ENCODE measurements around the gene MAPK8.

The MAPK8 gene

GRCh38 chr10:48439031-48439430 is 132.6 kb downstream of the MAPK8 start:
- H3K4me3 ChIP-seq (ENCODE audit: low read depth, low read length): no peak overlapping the region
- 0 out of 2 replicates have a peak, but pooled peaks cover 4% of the 10 kb centered on the region for H3K4me1 ChIP-seq (ENCODE audit: control insufficient read depth, insufficient read depth, low read length)
- no peak overlapping the region for H3K27ac ChIP-seq (ENCODE audit: low read depth, low read length)
- H3K36me3 ChIP-seq (ENCODE audit: control insufficient read depth, insufficient read depth, low read length): peaks cover 8% of the 10 kb centered on the region; the same call in 1 of the 2 replicates
- H3K9me3 ChIP-seq (ENCODE audit: control insufficient read depth, insufficient read depth, low read length): no peaks in the 10 kb centered on the region
- H3K27me3 ChIP-seq (ENCODE audit: control insufficient read depth, insufficient read depth, low read length): no peaks in the 10 kb centered on the region
- no peak overlapping the region for H3K9ac ChIP-seq (ENCODE audit: low read depth, low read length)

DNA sequence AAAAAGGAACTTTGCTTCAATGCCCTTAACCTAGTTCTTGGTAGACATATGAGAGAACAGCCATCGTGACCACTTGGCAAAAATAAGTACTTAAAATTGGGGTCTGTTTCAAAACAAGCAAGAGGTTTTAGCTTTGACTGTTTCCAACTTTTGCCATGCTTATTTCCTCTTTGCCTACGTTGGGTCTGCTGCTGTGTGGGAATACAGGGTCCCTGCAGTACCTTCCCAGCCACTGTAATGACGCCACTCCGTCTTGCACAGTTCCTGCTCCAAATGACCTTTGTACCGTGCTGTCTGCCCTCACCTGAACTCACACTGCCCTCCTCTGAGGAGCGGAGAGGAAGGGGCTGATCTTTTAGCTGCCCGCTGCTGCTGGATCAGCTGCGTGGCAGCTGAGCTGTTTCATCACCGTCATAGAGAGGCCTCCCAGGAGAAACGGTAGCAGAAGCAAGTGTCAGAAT is 133.1 kb downstream of the MAPK8 start:
- no peak overlapping the region for H3K9ac ChIP-seq (ENCODE audit: low read depth, low read length)
- H3K4me3 ChIP-seq (ENCODE audit: low read depth, low read length): no peak overlapping the region
- peaks cover 8% of the 10 kb centered on the region; the same call in 1 of the 2 replicates for H3K36me3 ChIP-seq (ENCODE audit: control insufficient read depth, insufficient read depth, low read length)
- no peaks in the 10 kb centered on the region for H3K27me3 ChIP-seq (ENCODE audit: control insufficient read depth, insufficient read depth, low read length)
- peaks cover 7% of the 10 kb centered on the region; the same call in 1 of the 2 replicates for H3K4me1 ChIP-seq (ENCODE audit: control insufficient read depth, insufficient read depth, low read length)
- no peaks in the 10 kb centered on the region for H3K9me3 ChIP-seq (ENCODE audit: control insufficient read depth, insufficient read depth, low read length)
- H3K27ac ChIP-seq (ENCODE audit: low read depth, low read length): peak overlapping the region; percentile 6

DNA sequence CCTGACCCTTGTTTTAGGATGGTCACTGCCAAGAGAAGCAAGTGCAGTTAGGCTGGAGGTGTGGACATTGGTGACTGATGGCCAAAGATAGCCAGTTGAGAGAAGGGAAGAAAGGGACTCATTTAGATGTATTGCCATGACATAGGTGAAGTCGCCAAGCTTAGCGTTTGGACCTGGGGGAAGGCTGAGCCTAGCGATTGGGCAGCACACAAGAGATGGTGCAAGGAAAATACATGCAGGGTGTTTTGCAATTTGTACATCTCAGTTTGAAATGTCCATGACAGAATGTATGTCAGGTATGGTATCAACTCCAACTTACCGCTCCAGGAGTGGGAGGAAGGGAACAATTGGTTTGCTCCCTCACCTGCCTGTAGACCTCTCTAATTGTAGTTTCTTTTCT is 134.3 kb downstream of the MAPK8 start:
- no peak overlapping the region for H3K4me3 ChIP-seq (ENCODE audit: low read depth, low read length)
- H3K4me1 ChIP-seq (ENCODE audit: control insufficient read depth, insufficient read depth, low read length): peaks cover 13% of the 10 kb centered on the region; the same call in 1 of the 2 replicates
- peaks cover 5% of the 10 kb centered on the region; the same call in 1 of the 2 replicates for H3K36me3 ChIP-seq (ENCODE audit: control insufficient read depth, insufficient read depth, low read length)
- H3K27me3 ChIP-seq (ENCODE audit: control insufficient read depth, insufficient read depth, low read length): no peaks in the 10 kb centered on the region
- H3K9ac ChIP-seq (ENCODE audit: low read depth, low read length): no peak overlapping the region
- H3K9me3 ChIP-seq (ENCODE audit: control insufficient read depth, insufficient read depth, low read length): no peaks in the 10 kb centered on the region
- H3K27ac ChIP-seq (ENCODE audit: low read depth, low read length): no peak overlapping the region

DNA sequence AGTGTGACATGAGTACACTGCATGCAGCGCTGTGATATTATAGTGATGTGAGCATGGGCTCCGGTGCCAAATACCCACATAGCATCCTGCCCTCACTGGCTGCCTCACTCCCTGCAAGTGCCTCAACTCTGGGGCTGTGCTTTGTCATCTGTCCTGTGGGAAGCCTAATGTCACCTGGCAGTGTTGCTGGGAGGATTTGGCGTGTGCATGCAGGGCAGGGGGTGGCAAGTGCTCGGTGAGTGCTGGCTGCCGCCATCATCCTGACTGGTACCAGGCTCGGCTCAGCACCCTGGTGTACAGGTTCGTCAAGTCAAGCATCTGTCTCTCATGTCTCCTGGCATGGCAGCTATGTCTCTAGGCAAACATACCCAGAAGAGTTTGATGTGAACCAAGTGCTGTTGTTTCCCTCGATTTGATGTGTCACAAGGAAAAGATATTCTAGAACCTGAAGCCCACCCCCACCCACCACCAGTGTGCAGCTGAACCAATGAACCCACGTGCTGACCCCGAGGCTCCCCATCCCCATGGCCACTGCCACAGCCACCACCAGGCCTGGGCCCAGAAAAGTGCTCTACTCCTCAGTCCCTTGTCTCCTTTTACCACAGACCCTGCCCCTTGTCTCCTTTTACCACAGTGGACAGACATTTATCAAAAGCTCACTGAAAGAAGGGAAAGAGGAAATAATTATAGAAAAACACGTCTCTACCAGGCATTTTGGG is 135.8 kb downstream of the MAPK8 start:
- Histone ChIP-seq H3K9me3 (ENCODE audit: control insufficient read depth, insufficient read depth, low read length) (no peaks in the 10 kb centered on the region), H3K9ac (ENCODE audit: low read depth, low read length) (no peak overlapping the region), H3K4me3 (ENCODE audit: low read depth, low read length) (no peak overlapping the region), H3K36me3 (ENCODE audit: control insufficient read depth, insufficient read depth, low read length) (peaks cover 4% of the 10 kb centered on the region; the same call in 1 of the 2 replicates), H3K4me1 (ENCODE audit: control insufficient read depth, insufficient read depth, low read length) (peaks cover 13% of the 10 kb centered on the region; the same call in 1 of the 2 replicates), H3K27me3 (ENCODE audit: control insufficient read depth, insufficient read depth, low read length) (no peaks in the 10 kb centered on the region), H3K27ac (ENCODE audit: low read depth, low read length) (no peak overlapping the region)

DNA sequence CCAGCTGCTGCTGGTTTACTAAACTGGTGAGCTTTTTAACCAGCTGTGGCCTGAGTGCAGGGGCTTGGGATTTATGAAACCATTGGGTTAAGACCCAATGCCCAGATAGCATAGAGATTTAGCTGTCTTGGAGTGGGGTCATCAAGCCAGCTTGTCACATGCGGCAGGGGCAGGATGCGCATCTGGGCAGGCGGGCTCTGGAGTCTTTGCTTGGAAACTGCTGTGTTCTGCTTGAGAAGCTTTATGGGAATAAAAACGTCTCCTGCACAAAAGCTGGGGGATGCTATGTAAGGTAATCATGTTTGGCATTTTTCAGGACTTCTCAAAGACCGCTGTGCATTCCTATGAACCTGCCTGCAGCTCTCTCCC is 136.3 kb downstream of the MAPK8 start:
- H3K4me1 ChIP-seq (ENCODE audit: control insufficient read depth, insufficient read depth, low read length): peaks cover 13% of the 10 kb centered on the region; the same call in 1 of the 2 replicates
- no peak overlapping the region for H3K9ac ChIP-seq (ENCODE audit: low read depth, low read length)
- H3K36me3 ChIP-seq (ENCODE audit: control insufficient read depth, insufficient read depth, low read length): peaks cover 4% of the 10 kb centered on the region; the same call in 1 of the 2 replicates
- no peaks in the 10 kb centered on the region for H3K9me3 ChIP-seq (ENCODE audit: control insufficient read depth, insufficient read depth, low read length)
- H3K4me3 ChIP-seq (ENCODE audit: low read depth, low read length): no peak overlapping the region
- no peak overlapping the region for H3K27ac ChIP-seq (ENCODE audit: low read depth, low read length)
- H3K27me3 ChIP-seq (ENCODE audit: control insufficient read depth, insufficient read depth, low read length): no peaks in the 10 kb centered on the region

- Histone ChIP-seq H3K9me3 (ENCODE audit: control insufficient read depth, insufficient read depth, low read length) (no peaks in the 10 kb centered on the region), H3K27me3 (ENCODE audit: control insufficient read depth, insufficient read depth, low read length) (no peaks in the 10 kb centered on the region), H3K4me3 (ENCODE audit: low read depth, low read length) (no peak overlapping the region), H3K36me3 (ENCODE audit: control insufficient read depth, insufficient read depth, low read length) (peaks cover 4% of the 10 kb centered on the region; the same call in 1 of the 2 replicates), H3K9ac (ENCODE audit: low read depth, low read length) (no peak overlapping the region), H3K27ac (ENCODE audit: low read depth, low read length) (peak overlapping the region; percentile 2), H3K4me1 (ENCODE audit: control insufficient read depth, insufficient read depth, low read length) (peaks cover 13% of the 10 kb centered on the region; the same call in 1 of the 2 replicates)
These were observed 137.8 kb downstream of the MAPK8 start for GRCh38 chr10:48444266-48444665.

- peaks cover 4% of the 10 kb centered on the region; the same call in 1 of the 2 replicates for H3K36me3 ChIP-seq (ENCODE audit: control insufficient read depth, insufficient read depth, low read length)
- no peaks in the 10 kb centered on the region for H3K9me3 ChIP-seq (ENCODE audit: control insufficient read depth, insufficient read depth, low read length)
- H3K4me1 ChIP-seq (ENCODE audit: control insufficient read depth, insufficient read depth, low read length): peaks cover 13% of the 10 kb centered on the region; the same call in 1 of the 2 replicates
- no peak overlapping the region for H3K4me3 ChIP-seq (ENCODE audit: low read depth, low read length)
- H3K27ac ChIP-seq (ENCODE audit: low read depth, low read length): peak overlapping the region; percentile 2
- H3K9ac ChIP-seq (ENCODE audit: low read depth, low read length): no peak overlapping the region
- no peaks in the 10 kb centered on the region for H3K27me3 ChIP-seq (ENCODE audit: control insufficient read depth, insufficient read depth, low read length)
These were observed 138.7 kb downstream of the MAPK8 start for GRCh38 chr10:48444861-48445841.

GRCh38 chr10:48445932-48446331 is 139.5 kb downstream of the MAPK8 start:
- Histone ChIP-seq H3K27me3 (ENCODE audit: control insufficient read depth, insufficient read depth, low read length) (no peaks in the 10 kb centered on the region), H3K36me3 (ENCODE audit: control insufficient read depth, insufficient read depth, low read length) (peaks cover 4% of the 10 kb centered on the region; the same call in 1 of the 2 replicates), H3K27ac (ENCODE audit: low read depth, low read length) (no peak overlapping the region), H3K4me3 (ENCODE audit: low read depth, low read length) (no peak overlapping the region), H3K4me1 (ENCODE audit: control insufficient read depth, insufficient read depth, low read length) (peaks cover 13% of the 10 kb centered on the region; the same call in 1 of the 2 replicates), H3K9ac (ENCODE audit: low read depth, low read length) (no peak overlapping the region), H3K9me3 (ENCODE audit: control insufficient read depth, insufficient read depth, low read length) (no peaks in the 10 kb centered on the region)

- H3K27me3 ChIP-seq (ENCODE audit: control insufficient read depth, insufficient read depth, low read length): no peaks in the 10 kb centered on the region
- no peak overlapping the region for H3K4me3 ChIP-seq (ENCODE audit: low read depth, low read length)
- no peak overlapping the region for H3K9ac ChIP-seq (ENCODE audit: low read depth, low read length)
- no peak overlapping the region for H3K27ac ChIP-seq (ENCODE audit: low read depth, low read length)
- peaks cover 13% of the 10 kb centered on the region; the same call in 1 of the 2 replicates for H3K4me1 ChIP-seq (ENCODE audit: control insufficient read depth, insufficient read depth, low read length)
- no peaks in the 10 kb centered on the region for H3K9me3 ChIP-seq (ENCODE audit: control insufficient read depth, insufficient read depth, low read length)
- H3K36me3 ChIP-seq (ENCODE audit: control insufficient read depth, insufficient read depth, low read length): peaks cover 4% of the 10 kb centered on the region; the same call in 1 of the 2 replicates
These were observed 140.3 kb downstream of the MAPK8 start for GRCh38 chr10:48446785-48447184.

- peaks cover 4% of the 10 kb centered on the region; the same call in 1 of the 2 replicates for H3K36me3 ChIP-seq (ENCODE audit: control insufficient read depth, insufficient read depth, low read length)
- H3K27me3 ChIP-seq (ENCODE audit: control insufficient read depth, insufficient read depth, low read length): no peaks in the 10 kb centered on the region
- H3K9ac ChIP-seq (ENCODE audit: low read depth, low read length): no peak overlapping the region
- H3K27ac ChIP-seq (ENCODE audit: low read depth, low read length): no peak overlapping the region
- H3K9me3 ChIP-seq (ENCODE audit: control insufficient read depth, insufficient read depth, low read length): no peaks in the 10 kb centered on the region
- H3K4me1 ChIP-seq (ENCODE audit: control insufficient read depth, insufficient read depth, low read length): peaks cover 13% of the 10 kb centered on the region; the same call in 1 of the 2 replicates
- no peak overlapping the region for H3K4me3 ChIP-seq (ENCODE audit: low read depth, low read length)
These were observed 141.1 kb downstream of the MAPK8 start for GRCh38 chr10:48447356-48448215.

All from HUES48 (cell line).